GM19099 (cell line): Measurements from ENCODE around the gene ASAP3.

Experiments used
- POLR2A ChIP-seq: IDR thresholded peaks from 3 replicates; pipeline ENCODE4 v1.6.1; 2011; ENCODE audit warnings: low read depth; ENCODE audit not compliant: insufficient read length; ENCODE audit errors: extremely low read depth

ASAP3 gene

DNA sequence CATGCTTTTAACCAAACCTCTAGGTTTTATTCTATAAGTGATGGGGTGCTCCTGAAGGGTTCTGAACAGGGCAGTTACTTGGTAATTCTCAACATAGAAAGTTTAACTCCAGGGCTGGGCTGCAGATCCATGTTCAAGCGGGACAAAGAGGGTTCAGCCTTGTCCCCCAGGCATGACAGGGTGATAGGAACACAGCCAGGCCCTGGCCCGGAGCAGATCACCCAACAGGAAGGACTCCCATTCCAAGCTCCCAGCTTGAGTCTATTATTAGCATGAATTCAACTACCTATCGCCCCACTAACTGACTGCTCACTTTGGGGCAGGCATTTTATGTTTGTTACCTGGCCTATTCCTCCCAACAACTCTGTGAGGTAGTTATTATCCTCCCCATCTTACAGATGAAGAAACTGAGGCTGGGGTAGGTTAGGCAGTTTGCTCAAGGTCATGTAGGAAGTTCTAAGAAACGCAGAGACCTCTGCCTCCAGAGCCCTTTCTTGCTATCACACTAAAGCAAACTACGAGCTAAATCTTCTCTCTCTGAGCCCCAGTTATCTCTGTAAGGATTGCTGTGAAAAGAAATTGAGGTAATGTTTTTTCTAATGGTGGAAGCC is 14.5 kb downstream of the ASAP3 start:
- TF ChIP-seq POLR2A: no peak

DNA sequence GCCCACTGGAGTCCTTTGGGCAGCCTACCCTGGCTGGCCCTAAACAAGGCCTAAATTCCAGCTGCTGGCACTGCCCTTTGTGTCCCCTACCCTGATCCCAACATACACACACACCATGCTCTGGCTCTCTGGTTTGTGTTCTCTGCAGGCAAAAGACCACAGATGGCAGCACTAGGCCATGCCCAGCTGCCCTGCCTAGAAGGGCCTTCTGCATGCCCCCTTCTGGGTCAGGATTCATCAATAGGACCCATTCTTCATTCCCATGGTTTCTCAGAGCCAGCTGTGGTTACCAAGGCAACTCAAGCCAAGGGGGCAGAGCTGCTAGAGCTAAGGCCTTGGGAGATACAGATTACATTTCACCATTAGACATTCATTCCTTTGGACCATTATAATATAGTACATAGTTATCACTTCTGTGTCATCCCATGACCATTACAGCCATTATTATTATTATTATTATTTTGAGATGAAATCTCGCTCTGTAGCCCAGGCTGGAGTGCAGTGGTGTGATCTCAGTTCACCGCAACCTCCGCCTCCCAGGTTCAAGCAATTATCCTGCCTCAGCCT is 17.5 kb downstream of the ASAP3 start:
- no peak for TF ChIP-seq POLR2A

DNA sequence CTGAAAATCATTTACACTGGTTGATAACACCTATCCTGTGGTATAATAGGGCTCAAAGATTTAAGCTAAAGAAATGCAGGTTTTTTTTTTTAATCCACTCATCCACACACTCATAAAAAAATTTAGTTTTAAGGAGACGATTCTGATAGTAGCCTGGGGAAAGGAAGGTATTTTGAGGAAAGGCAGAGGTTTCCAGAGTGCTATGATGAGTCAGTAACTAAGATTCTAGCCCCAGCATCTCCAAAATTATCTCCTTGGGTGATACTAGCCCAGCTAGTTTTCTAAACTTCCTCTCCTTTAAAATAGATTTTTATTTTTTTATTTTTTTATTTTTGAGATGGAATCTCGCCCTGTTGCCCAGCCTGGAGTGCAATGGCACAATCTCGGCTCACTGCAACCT is 20.7 kb downstream of the ASAP3 start:
- no peak for TF ChIP-seq POLR2A

DNA sequence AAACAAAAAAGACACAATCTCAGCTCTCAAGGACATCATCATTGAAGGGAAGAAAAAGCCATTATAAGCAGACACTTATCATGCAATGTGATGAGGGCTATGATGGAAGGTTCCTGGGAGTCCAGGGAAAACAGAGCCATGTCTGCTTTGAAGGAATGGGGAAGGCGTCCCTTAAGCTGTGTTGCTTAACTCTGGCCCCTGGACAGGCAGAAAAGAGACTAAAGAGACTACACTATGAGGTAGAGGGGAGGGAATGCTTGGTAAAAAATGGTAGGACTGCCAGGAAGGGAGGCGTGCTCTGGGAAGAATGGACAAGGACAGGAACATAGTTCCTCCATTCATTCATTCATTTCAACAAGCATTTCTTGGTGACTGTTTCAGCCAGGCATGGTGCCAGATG is 21.2 kb downstream of the ASAP3 start:
- TF ChIP-seq POLR2A: no peak

DNA sequence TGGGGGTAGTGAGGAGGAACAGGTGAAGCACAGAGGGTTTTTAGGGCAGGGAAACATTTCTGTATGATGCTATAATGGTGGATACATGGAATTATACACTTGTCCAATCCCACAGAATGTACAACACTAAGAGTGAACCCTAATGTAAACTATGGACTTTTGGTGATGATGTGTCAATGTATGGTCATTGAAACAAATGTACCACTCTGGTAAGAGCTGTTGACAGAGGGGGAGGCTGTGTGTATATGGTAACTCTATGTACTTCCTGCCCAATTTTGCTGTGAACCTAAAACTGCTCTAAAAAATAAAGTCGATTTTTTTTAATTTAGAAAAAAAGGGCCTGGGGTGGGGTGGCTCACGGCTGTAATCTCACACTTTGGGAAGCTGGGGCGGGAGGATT is 22.9 kb downstream of the ASAP3 start:
- TF ChIP-seq POLR2A: no peak

DNA sequence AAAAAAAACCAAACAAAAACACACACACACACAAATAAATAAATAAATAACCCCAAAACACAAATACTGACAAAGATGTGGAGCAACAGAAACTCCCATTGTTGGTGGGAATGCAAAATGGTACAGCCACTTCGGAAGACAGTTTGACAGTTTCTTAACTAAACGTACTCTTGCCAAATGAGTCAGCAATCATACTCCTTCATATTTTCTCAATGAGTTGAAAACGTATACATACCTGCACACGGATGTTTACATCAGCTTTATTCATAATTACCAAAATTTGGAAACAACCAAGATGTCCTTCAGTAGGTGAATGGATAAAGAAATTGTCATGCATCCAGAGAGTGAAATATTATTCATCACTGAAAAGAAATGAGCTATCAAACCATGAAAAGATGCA is 23.5 kb downstream of the ASAP3 start:
- TF ChIP-seq POLR2A: no peak

DNA sequence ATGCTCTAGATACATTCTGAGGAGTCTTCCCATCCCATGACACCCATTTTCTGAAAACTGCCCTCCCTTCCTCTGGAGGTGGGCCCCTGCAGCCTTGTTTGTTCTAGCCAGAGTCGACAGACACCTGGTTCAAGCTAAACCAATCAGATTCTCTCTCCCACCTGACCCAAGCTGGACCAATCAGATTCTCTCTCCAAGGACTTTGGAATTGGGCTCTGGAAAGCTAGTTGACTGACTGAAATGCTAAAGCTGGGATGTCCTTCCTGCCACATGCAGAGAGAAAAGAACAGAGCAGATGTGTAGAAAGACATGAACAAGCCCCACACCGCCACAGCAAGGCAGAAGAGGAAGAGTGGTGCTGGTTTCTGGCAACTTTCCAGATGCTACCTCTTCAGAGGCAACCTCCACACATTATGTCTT is 24.6 kb downstream of the ASAP3 start:
- no peak for TF ChIP-seq POLR2A

DNA sequence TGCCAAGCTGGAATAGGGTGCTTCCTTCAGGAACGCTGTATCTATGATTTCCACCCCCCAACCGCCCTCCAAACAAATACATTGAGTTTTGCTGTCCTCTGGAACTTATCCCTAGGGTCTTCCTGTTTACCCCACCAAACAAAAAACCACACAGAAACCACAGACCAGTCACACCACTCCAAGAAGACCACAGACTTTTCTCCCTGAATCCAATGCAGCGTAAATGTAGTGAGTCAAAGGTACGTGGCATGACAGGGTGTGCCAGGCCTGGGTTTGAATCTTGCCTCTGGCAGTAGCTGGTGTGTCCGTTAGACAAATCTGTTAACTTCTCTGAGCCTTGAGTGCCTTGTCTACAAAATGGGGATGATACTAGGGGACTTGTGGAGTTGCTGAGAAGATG is 27.8 kb downstream of the ASAP3 start:
- TF ChIP-seq POLR2A: no peak

DNA sequence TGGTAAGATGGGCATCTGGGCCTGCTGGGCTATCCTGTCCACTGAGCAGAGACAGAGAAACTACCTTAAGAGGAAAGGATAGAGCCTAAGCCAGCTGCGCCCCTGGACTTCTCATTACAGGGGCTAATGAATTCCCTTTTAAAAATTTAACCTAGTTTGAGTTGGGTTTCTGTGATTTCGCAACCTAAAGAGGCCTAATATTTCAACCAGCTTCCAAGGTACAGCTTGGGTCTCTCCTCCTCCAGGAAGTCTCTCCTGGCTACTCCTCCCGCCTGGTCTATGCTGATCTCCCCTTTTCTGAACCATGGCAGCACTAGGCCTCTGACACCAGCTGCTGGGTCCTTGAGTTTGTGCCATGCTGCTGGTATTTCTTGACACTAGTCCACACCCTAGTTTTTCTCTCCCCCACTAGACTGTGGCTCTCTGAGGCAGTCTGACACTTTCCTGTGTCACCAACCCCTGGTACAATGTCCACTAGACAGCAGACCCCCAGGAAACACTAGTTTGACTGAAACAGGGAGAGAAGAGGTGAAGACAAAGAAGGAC is 30.5 kb downstream of the ASAP3 start:
- TF ChIP-seq POLR2A: no peak

DNA sequence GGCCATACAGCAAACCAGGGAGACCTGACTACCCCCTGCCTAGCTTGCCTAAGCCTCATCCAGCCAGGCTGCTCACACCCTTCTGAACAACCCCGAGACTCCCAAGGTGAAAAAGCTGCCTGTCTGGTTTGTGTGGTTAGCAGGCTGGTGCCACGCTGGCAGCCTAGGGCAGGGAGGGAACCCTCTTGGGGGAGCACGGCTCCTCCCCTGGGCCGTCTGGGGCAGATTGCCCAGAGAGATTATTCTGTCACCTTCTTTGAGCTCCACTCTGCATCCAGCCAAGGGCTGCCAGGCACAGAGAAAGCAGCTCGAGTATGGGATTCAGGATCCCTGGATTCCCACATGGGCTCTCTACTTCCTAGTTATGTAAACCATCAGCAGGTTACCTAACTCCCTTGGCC is 32.0 kb downstream of the ASAP3 start:
- TF ChIP-seq POLR2A: no peak

DNA sequence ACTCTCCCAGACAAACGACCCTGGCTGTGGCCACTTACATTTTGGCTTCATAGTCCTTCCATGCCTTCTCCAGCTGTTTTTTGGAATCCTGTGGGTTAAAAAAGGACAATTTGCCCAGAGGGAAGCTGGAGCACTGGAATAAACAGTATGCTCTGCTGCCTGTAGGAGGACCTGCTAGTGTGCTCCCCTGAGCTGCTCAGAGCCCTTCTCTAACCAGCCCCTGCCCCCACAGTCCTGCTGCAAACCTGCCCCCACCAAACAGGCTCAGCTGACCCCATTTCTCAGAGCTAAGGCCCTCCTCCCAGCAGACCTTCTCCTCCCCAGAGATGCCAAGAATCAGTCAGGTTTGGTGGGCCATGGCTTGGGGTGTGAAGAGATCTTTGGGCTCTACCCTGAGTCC is 32.5 kb downstream of the ASAP3 start:
- TF ChIP-seq POLR2A: no peak

DNA sequence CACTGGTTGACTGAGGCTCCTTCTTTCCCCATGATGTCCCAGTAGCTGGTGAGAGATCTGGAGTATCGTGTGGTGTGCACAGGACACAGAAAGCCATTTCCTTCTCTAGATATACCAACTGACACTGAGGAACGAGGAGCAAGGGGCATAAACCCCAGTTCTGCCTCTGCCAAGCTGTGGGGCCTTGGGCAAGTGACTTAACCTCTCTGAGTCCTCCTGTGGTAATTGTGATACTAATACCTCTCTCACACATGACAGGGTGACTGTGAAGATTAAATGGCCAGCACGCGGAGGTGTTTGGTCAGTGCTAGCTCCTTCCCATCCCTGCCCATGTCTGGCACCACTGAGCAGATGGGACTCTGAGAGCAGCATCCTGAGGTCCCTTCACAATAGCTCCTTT is 33.1 kb downstream of the ASAP3 start:
- no peak for TF ChIP-seq POLR2A

DNA sequence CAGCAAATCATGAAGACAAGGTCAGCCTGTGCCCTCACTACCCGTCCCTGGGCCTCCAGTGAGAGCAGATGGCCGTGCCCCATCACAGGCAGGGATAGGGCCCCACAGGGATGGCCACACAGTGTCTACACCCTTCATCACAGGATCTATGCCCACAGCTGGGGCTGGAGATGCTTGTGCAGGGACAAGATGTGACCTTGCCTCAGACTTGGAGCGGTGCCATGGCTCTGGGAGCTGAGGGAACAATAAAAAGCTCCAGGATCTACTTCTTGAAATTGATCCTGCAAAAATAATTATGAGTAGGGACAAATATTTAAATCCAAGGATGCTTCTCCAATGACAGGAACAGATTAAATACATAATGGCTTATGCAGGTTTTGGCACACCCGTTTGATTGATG is 34.0 kb downstream of the ASAP3 start:
- no peak for TF ChIP-seq POLR2A

DNA sequence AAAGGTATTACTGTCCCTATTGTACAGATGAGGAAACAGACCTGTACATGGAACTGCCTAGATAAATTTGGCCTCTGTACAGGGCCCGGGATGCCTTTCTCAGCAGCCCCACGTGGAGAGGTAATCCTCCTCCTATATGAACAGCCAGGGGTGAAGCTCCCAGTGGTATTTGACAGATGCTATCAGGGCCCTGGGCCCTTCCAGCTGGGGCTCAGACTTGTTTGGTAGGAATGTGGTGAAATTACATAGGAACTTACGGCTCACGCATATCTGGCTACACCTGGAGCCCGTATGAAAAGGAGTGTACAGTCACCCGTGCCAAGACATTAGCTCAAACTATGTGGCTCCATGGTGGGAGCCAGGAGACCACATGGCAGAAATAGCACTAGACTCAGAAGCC is 34.7 kb downstream of the ASAP3 start:
- TF ChIP-seq POLR2A: no peak

DNA sequence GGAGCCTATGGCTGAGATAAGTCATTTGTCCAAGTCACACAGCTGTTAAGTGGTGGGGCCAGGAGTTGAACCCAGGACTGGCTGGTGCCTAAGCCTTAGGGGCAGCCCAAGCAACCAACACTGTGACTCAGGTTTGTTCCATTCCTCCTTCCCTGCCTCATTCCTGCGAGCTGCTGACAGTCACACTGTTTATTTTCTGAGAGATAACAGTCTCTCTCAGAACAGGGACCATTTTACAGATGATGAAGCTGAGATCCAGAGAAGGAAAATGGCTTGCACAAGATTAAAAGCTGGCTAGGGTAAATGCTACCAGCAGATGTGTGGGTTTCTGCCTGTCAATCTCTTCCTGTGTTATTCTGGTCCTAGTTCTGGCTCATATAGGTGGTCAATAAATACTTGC is 35.1 kb downstream of the ASAP3 start:
- no peak for TF ChIP-seq POLR2A

DNA sequence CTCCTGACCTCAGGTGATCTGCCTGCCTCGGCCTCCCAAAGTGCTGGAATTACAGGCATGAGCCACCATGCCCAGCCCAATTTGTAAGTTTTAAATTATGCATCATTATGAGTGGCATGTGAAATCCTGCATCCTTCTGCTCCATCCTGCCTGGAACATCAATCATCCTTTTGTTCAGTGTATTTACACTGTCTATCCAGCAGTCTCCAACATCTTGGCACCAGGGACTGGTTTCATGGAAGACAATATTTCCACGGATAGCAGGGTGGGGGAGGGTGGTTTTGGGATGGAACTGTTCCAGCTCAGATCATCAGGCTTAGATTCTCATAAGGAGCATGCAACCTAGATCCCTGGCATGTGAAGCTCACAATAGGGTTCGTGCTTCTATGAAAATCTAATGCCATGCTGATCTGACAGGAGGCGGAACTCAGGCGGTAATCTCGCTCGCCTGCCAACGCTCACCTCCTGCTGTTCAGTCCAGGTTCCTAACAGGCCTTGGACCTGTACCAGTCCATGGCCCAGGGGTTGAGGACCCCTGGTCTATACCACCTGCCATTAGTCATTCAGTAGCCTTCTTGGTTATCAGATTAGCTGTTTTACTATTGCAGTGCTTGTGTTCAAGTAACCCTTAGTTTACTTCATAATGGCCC is 37.2 kb downstream of the ASAP3 start:
- no peak for TF ChIP-seq POLR2A

DNA sequence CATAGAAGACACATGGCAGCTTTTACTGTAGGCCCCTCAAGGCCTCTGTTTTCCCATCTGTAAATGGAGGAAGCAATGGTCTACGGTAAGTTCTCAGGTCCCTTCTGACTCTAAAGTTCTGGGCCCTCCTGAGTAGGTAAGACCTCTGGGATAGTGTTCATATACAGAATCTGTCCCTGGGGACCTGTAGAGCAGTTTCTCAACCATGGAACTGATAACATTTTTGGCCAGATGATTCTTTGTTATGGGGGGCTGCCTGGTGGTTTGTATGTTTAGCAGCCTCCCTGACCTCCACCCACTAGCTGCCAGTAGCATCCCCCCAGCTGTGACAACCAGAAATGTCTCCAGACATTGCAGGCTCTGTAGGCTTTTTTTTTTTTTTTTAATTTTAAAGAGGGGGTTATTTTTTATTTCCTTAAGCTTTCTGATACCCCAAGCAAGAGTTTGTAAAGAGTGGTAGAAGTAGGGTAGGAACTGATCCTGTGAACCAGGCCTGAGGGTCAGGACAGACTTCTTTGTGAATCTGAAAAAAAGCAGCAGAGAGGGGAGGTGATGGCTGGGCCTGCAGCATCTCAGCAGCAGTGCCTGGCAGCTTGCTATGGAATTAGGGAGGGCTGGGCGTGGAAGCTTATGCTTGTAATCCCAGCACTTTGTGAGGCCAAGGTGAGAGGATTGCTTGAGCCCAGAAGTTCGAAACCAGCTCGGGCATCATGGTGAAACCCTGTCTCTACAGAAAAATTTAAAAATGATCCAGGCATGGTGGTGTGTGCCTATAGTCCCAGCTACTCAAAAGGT is 39.2 kb downstream of the ASAP3 start:
- TF ChIP-seq POLR2A: no peak
